Subcutaneous abdominal adipose tissue (tissue), 5 donors: ENCODE data around the gene MTRF1L.

Experiments used
- H3K27ac ChIP-seq: one replicate; pipeline ENCODE4 v1.7.0; 2013; ENCODE audit warnings: low read depth, mild to moderate bottlenecking, inconsistent platforms, low read length, moderate library complexity
- H3K27me3 ChIP-seq, 5 donors: one replicate each; pipeline ENCODE4 v1.7.0; 2013; ENCODE audit warnings: low read length in 5 of 5, inconsistent platforms in 1 of 5; ENCODE audit not compliant: control insufficient read depth in 5 of 5, insufficient read depth in 4 of 5
- H3K36me3 ChIP-seq, 5 donors: one replicate each; pipeline ENCODE4 v1.7.0; 2013; ENCODE audit warnings: low read length in 5 of 5; ENCODE audit not compliant: control insufficient read depth in 5 of 5, insufficient read depth in 5 of 5
- H3K4me1 ChIP-seq, 5 donors: one replicate each; pipeline ENCODE4 v1.7.0; 2013; ENCODE audit warnings: low read length in 5 of 5, mild to moderate bottlenecking in 3 of 5, moderate library complexity in 1 of 5; ENCODE audit not compliant: control insufficient read depth in 5 of 5, insufficient read depth in 5 of 5
- H3K4me3 ChIP-seq, 5 donors: one replicate each; pipeline ENCODE4 v1.7.0; 2013; ENCODE audit warnings: low read length in 5 of 5, low read depth in 1 of 5
- H3K9ac ChIP-seq, 5 donors: one replicate each; pipeline ENCODE4 v1.7.0; 2013; ENCODE audit warnings: low read length in 5 of 5, mild to moderate bottlenecking in 4 of 5, moderate library complexity in 3 of 5
- H3K9me3 ChIP-seq, 5 donors: one replicate each; pipeline ENCODE4 v1.7.0; 2013; ENCODE audit warnings: low read length in 5 of 5; ENCODE audit not compliant: control insufficient read depth in 5 of 5
- donor health status: healthy.
- donor health status: healthy.
- donor health status: healthy.
- donor health status: healthy.
- donor health status: healthy.

The MTRF1L gene

GRCh38 chr6:153002613-153003365 is at the start of gene MTRF1L:
MTRF1L (minus strand) TSS chr6:153002709; CDS start chr6:153002685, 24 bp downstream.
- H3K27ac ChIP-seq: peak within 1 kb of the TSS; percentile 83
- peak within 1 kb of the TSS; percentile 74 to 96 (median 93) for H3K9ac ChIP-seq
- H3K9me3 ChIP-seq: no peaks in the 10 kb centered on the region
- H3K36me3 ChIP-seq: peaks cover 0 to 11% (median under 1%) of the 10 kb centered on the region in 5 donors
- no peaks in the 10 kb centered on the region for H3K27me3 ChIP-seq
- H3K4me1 ChIP-seq: peaks cover 0 to 34% (median 29%) of the 10 kb centered on the region in 5 donors
- H3K4me3 ChIP-seq: peak within 1 kb of the TSS; percentile 81 to 98 (median 90)

GRCh38 chr6:153051801-153052200 is 49.3 kb upstream of the MTRF1L start:
- Histone ChIP-seq H3K9ac (no peak overlapping the region), H3K9me3 (no peaks in the 10 kb centered on the region), H3K27me3 (no peaks in the 10 kb centered on the region), H3K36me3 (no peaks in the 10 kb centered on the region), H3K27ac (no peak overlapping the region), H3K4me1 (no peaks in the 10 kb centered on the region), H3K4me3 (no peak overlapping the region)

GRCh38 chr6:153048631-153049030 is 46.1 kb upstream of the MTRF1L start:
- Histone ChIP-seq H3K9me3 (no peaks in the 10 kb centered on the region), H3K27ac (no peak overlapping the region), H3K4me1 (no peaks in the 10 kb centered on the region), H3K27me3 (no peaks in the 10 kb centered on the region), H3K36me3 (no peaks in the 10 kb centered on the region), H3K4me3 (no peak overlapping the region), H3K9ac (no peak overlapping the region)

GRCh38 chr6:153047386-153047785 is 44.9 kb upstream of the MTRF1L start:
- no peaks in the 10 kb centered on the region for H3K9me3 ChIP-seq
- peaks cover 0 to 4% (median 0%) of the 10 kb centered on the region in 5 donors for H3K36me3 ChIP-seq
- no peak overlapping the region for H3K9ac ChIP-seq
- no peaks in the 10 kb centered on the region for H3K27me3 ChIP-seq
- no peak overlapping the region for H3K27ac ChIP-seq
- no peak overlapping the region for H3K4me3 ChIP-seq
- H3K4me1 ChIP-seq: no peaks in the 10 kb centered on the region

GRCh38 chr6:153045271-153045670 is 42.8 kb upstream of the MTRF1L start:
- no peak overlapping the region for H3K9ac ChIP-seq
- H3K36me3 ChIP-seq: peaks cover 0 to 4% (median 0%) of the 10 kb centered on the region in 5 donors
- no peak overlapping the region for H3K4me3 ChIP-seq
- no peaks in the 10 kb centered on the region for H3K27me3 ChIP-seq
- no peak overlapping the region for H3K27ac ChIP-seq
- H3K4me1 ChIP-seq: no peaks in the 10 kb centered on the region
- H3K9me3 ChIP-seq: no peaks in the 10 kb centered on the region

GRCh38 chr6:153044295-153044694 is 41.8 kb upstream of the MTRF1L start:
- H3K4me1 ChIP-seq: no peaks in the 10 kb centered on the region
- no peak overlapping the region for H3K27ac ChIP-seq
- no peaks in the 10 kb centered on the region for H3K9me3 ChIP-seq
- peaks cover 0 to 4% (median 0%) of the 10 kb centered on the region in 5 donors for H3K36me3 ChIP-seq
- H3K27me3 ChIP-seq: no peaks in the 10 kb centered on the region
- no peak overlapping the region for H3K4me3 ChIP-seq
- no peak overlapping the region for H3K9ac ChIP-seq

- H3K9ac ChIP-seq: no peak overlapping the region
- H3K4me3 ChIP-seq: no peak overlapping the region
- no peaks in the 10 kb centered on the region for H3K4me1 ChIP-seq
- H3K27me3 ChIP-seq: no peaks in the 10 kb centered on the region
- peaks cover 0 to 4% (median 0%) of the 10 kb centered on the region in 5 donors for H3K36me3 ChIP-seq
- no peaks in the 10 kb centered on the region for H3K9me3 ChIP-seq
- H3K27ac ChIP-seq: no peak overlapping the region
Observed at GRCh38 chr6:153043719-153044118, 41.2 kb upstream of the MTRF1L start.

GRCh38 chr6:153038378-153039057 is 36.0 kb upstream of the MTRF1L start:
- Histone ChIP-seq H3K27me3 (no peaks in the 10 kb centered on the region), H3K36me3 (peaks cover 0 to 4% (median 0%) of the 10 kb centered on the region in 5 donors), H3K4me3 (no peak overlapping the region), H3K9ac (no peak overlapping the region), H3K27ac (no peak overlapping the region), H3K4me1 (no peaks in the 10 kb centered on the region), H3K9me3 (no peaks in the 10 kb centered on the region)

- Histone ChIP-seq H3K36me3 (no peaks in the 10 kb centered on the region), H3K9me3 (no peaks in the 10 kb centered on the region), H3K4me1 (no peaks in the 10 kb centered on the region), H3K27ac (no peak overlapping the region), H3K27me3 (no peaks in the 10 kb centered on the region), H3K9ac (no peak overlapping the region), H3K4me3 (no peak overlapping the region)
Observed at GRCh38 chr6:153034139-153034538, 31.6 kb upstream of the MTRF1L start.

- no peak overlapping the region for H3K9ac ChIP-seq
- H3K27ac ChIP-seq: no peak overlapping the region
- no peak overlapping the region for H3K4me3 ChIP-seq
- no peaks in the 10 kb centered on the region for H3K9me3 ChIP-seq
- no peaks in the 10 kb centered on the region for H3K27me3 ChIP-seq
- no peaks in the 10 kb centered on the region for H3K4me1 ChIP-seq
- H3K36me3 ChIP-seq: no peaks in the 10 kb centered on the region
Observed at GRCh38 chr6:153032255-153032882, 29.9 kb upstream of the MTRF1L start.
